ENCODE data around the gene AGXT.

AGXT gene

GRCh38 chr2:240868286-240869108 lies at the start of gene AGXT:
Gene AGXT, plus strand, starts transcription at chr2:240868824. Its CDS starts 42 bp downstream, at chr2:240868866.
- no peak for DNase-seq

- DNase-seq = no peak
Measured at GRCh38 chr2:240819126-240819857, 49.3 kb upstream of the AGXT start.

GRCh38 chr2:240819858-240820606 lies 48.6 kb upstream of the AGXT start, which contains the start of gene KIF1A:
Gene KIF1A, minus strand, starts transcription at chr2:240820219. Its CDS starts 22,467 bp downstream, at chr2:240797752.
- no peak for DNase-seq

DNA sequence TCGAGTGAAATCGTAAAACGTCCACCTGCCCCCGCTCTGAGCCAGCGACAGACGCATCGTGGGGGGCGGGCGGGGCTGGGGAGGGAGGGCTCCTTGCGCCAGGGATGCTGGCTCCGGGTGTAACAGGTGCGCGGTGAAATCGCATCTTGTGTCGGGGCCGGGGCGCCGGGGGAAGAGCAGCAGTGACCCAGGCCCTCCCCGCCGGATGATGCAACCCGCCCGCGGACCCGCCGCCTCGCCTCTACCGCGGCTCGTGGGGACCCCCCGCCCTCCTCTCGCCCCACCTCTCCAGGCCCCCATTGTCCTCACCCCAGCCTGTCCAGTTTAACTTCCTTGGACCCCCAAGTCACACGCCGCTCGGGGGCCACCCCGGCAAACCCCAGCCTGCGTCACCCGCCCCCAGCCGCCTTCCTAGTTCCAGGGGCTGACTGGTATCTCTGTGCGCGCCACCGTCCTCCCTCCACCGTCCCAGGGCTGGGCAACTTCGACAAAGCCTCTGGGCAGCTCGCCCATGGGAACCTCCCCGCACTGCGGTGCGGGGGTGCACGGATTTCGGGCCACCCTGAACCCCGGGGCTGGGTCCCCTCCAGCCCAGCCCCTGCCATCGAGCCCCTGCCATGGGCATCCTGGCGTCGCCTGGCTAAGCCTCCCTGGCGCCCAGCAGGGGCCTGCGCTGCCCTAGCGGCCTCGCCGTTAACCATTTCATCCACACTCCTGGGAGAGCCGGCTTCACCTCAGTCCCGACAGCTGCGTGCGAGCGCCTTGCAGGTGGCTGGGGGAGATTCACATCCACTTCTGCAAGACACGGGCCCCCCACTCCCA lies 47.8 kb upstream of the AGXT start:
- no peak for DNase-seq

DNA sequence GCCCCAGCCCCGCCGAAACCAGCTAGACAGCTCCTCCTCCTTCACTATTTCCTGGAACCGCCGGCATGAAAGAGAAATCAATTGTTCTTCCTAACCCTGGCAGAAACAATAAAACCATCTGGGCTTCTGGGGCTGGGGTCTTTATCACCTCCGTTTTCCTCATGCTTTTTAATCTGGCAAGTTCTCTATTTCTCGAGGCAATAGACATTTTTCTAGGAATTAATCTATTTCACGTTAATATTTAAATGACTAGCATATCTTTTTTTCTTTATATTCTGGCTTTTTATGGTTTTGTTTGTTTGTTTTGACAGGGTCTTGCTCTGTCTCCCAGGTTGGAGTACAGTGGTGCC lies 47.2 kb upstream of the AGXT start:
- DNase-seq = no peak

- no peak for DNase-seq
Measured at GRCh38 chr2:240822280-240822847, 46.3 kb upstream of the AGXT start.

- DNase-seq = no peak
Measured at GRCh38 chr2:240823449-240824336, 44.9 kb upstream of the AGXT start.

- DNase-seq = no peak
Measured at GRCh38 chr2:240825476-240825875, 43.1 kb upstream of the AGXT start.

DNA sequence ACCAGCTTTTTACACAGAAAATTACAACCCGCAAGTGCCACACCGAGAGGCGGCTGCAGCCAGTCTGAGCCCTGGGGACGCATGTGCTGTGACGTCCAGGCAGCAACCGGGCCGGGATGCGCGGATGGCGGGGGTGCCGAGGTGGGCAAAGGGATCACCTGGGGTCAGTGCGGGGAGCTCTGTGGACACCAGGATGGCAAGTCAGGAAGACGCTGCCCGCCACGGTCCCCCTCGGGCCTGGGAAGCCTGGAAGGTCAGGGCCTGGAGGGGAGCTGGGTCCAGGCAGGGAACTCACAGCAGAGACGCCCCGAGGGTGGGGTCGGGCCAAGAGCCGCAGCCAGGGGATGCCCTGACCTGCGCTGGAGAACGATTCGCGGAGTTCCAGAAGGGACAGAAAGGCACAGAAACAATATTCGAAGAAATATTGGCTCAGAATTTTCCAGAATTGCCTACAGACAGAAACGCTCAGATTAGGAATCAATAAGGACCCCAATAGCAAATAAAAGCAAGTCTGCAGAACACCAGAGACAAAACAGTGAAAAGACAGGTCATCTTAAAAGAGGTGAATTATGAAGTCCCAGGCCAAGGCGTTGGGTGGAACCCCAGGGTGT lies 36.9 kb upstream of the AGXT start:
- DNase-seq = no peak

- DNase-seq = peak; percentile 66 to 82
Measured at GRCh38 chr2:240832205-240832727, 36.4 kb upstream of the AGXT start.

DNA sequence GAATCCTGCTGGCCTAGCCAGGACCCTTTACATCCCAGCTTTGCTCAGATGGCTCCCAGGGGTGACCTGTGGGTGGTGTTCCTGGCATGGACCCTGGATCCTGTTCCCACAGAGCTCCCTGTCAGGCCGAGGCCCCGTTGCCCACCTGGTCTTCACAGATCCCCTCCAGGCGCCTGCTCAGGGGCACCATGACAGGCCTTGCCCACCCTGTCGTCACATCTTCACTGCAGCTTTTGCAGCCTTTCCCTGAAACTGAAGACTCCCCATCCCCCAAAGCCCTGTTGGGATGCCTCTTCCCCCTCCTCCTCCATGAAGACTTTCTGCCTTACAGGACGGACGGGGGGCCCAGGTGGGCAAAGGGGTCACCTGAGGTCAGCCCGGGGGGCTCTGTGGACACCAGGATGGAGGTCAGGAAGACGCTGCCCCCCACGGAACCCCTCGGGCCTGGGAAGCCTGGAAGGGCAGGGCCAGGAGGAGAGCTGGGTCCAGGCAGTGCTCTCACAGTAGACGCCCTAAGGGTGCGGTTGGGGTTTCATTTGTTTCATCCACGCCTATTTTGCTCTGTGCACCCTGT lies 35.6 kb upstream of the AGXT start:
- DNase-seq = no peak

- no peak for DNase-seq
Measured at GRCh38 chr2:240833724-240834285, 34.8 kb upstream of the AGXT start.

DNA sequence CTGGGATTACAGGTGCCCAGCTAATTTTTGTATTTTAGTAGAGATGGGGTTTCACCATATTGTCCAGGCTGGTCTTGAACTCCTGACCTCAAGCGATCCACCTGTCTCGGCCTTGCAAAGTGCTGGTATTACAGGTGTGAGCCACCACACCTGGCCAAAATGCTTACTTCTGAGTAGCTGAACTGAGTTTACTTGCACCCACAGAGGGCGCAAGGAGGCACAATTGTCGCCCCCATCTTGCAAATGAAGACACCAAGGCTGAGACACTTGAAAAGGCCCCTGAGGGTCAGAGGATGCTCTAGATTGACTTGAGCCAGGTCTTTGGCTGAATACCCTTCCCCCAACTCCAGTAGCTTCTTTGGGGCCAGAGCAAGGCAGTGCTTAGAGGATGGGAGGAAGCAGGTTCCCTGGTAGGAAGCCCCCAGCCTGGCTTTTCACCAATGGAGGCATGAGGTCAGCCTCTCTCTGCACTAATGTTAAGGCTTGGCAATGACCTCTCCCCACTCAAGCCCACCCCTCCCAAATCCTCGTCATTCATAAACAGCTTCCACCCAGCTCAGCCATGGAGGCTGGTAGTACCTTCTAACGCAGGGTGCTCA lies 34.1 kb upstream of the AGXT start:
- DNase-seq = no peak

GRCh38 chr2:240835528-240835927 lies 33.1 kb upstream of the AGXT start:
- no peak for DNase-seq

DNA sequence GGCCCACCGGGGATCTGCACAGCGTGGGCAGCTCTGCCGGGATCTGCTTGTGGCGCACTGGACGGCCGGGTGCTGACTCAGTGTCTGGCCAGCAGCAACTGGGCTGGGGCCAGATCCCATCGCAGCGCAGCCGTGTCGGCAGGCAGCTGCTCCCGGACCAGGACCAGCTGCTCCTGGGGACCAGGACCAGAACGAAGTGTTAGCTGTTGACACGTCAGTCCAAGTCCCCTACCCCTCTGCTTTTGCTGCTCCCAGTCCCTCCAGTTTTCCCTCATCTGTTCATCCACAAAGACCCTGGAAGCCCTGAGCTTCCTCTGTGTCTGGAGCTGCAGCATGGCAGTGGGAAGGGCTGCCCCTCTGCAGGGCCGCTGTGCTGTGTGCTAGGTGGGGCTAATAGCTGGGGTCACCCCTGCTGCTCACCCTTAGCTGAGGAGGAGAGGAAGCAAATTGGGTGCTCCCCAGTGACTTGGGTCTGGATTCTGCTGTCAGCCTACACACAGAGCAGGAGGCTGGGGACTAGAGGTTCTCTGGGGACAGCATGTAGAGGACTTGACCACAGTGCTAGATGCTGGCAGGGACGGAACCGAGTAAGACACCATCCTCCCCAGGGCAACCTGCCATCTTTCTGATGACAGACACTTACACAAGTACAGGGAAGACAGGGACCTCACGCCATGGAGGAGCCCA lies 31.7 kb upstream of the AGXT start:
- no peak for DNase-seq

DNA sequence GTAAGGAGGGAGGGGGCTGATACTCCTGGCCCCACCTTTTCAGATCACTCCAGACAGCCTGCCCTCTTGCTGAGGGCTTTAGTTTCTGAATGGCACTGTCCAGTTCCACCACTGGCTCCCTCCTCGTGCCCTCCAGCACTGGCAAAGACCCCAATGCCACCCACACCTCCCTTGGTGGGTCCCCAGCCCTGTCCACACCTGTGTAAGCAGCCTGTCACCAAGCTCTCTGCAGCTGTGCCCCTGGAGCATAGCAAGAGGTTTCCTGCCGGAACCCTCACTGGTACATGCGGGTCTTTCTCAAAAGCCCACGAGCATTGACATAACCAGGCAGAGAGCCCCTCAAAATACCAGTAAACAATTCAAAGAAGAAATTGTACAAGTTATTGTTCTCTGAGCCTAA lies 31.0 kb upstream of the AGXT start:
- no peak for DNase-seq

DNA sequence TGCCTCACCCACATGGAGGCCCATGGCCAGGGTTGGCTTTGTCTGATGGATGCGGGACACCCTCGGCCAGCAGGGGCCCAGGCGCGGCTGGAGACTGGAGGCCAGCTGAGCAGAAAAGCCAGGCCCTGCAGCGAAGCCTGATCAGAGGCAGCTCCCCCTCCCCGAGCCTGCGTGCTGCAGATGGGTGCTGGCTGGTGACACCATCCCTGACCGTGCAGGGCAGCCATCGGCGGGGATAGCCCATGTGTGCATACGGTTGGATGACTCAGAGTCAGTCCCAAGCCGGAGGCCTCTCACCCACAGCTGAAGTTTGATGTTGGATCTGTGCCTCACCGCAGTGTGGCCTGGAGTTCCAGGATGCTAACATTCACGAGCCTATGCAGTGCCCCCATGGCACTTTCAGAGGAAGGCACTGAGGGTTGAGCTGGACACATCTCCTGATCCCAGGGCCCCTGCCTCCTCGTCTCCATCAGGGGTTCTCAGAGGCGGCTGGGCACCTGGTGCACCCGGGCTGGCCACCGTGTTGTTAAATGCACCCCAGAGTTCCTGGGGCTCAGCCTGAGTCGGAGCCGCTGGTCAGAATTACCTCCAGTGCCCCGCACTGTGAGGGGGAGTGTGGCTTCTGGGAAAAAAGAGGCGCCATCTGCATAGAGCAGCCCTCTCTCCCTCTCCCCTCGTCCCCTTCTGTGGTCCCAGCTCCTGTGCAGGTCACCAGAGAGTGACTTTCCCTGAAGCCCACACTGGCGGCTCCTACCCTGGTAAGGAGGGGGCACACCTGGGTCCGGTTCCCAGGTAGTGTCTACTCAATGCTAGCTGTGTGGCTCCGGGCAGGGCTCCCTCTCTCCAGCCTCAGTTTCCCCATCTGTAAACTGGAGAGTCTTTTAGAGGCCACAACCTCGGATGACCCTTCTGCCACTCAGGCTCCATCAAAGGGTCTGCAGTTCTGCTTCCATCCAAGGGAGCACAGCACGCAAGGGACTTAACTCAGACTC lies 29.2 kb upstream of the AGXT start:
- DNase-seq = no peak

All from SW 1271 (cell line).